ENCODE measurements around the gene ADARB1.
A peak's percentile ranks its signal among the peaks of the same experiment; 100 is the strongest.

Gene ADARB1

GRCh38 chr21:45064091-45064490, 10.3 kb upstream of the ADARB1 start:
- Histone ChIP-seq H3K36me3 (ENCODE audit: control insufficient read depth, insufficient read depth, low read length) (no peaks in the 10 kb centered on the region), H3K27me3 (ENCODE audit: control insufficient read depth, insufficient read depth, low read length) (no peaks in the 10 kb centered on the region), H3K9me3 (ENCODE audit: control insufficient read depth, insufficient read depth, low read length) (no peaks in the 10 kb centered on the region), H3K4me3 (ENCODE audit: low read depth, low read length) (no peak overlapping the region), H3K4me1 (ENCODE audit: control insufficient read depth, insufficient read depth, low read length) (no peaks in the 10 kb centered on the region), H3K9ac (ENCODE audit: low read depth, low read length) (no peak overlapping the region)

DNA sequence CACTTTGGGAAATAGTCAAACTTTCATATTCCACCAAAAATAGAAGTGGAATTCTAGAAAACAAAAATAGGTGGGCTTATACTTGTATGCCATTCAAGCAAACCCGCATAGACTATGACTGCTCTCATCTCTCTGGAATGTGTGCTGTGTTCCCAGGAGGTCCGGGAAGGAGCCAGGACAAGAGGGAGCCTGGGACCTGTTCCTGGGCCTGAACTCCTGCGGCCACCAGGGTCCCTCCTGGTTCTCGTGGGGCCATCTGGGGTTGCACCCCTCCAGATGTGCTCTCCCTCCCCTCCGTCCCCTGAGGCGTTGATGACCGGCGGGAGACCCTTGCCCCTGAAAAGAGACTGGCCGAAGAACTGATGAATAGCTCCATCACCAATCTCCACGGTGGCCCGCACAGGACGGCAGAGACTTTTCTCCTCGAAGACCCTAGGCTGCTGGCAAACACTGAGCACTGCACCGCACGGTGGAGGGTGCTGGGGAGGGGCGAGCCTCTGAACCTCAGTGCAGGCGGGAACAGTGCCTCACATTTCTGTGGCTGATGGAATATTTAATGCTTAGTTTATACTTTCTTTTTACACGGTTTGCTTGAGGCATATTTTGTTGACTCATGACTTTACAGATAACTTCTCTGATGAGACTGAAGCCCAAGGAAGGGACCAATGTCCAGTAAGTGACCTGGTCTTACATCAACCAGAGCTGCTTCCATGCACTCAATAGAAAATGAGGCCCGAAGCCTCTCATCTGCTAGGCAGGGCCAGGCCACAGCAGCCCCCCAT, 9.6 kb upstream of the ADARB1 start:
- Histone ChIP-seq H3K4me3 (ENCODE audit: low read depth, low read length) (no peak overlapping the region), H3K36me3 (ENCODE audit: control insufficient read depth, insufficient read depth, low read length) (no peaks in the 10 kb centered on the region), H3K9ac (ENCODE audit: low read depth, low read length) (no peak overlapping the region), H3K9me3 (ENCODE audit: control insufficient read depth, insufficient read depth, low read length) (no peaks in the 10 kb centered on the region), H3K27me3 (ENCODE audit: control insufficient read depth, insufficient read depth, low read length) (no peaks in the 10 kb centered on the region), H3K4me1 (ENCODE audit: control insufficient read depth, insufficient read depth, low read length) (no peaks in the 10 kb centered on the region)

DNA sequence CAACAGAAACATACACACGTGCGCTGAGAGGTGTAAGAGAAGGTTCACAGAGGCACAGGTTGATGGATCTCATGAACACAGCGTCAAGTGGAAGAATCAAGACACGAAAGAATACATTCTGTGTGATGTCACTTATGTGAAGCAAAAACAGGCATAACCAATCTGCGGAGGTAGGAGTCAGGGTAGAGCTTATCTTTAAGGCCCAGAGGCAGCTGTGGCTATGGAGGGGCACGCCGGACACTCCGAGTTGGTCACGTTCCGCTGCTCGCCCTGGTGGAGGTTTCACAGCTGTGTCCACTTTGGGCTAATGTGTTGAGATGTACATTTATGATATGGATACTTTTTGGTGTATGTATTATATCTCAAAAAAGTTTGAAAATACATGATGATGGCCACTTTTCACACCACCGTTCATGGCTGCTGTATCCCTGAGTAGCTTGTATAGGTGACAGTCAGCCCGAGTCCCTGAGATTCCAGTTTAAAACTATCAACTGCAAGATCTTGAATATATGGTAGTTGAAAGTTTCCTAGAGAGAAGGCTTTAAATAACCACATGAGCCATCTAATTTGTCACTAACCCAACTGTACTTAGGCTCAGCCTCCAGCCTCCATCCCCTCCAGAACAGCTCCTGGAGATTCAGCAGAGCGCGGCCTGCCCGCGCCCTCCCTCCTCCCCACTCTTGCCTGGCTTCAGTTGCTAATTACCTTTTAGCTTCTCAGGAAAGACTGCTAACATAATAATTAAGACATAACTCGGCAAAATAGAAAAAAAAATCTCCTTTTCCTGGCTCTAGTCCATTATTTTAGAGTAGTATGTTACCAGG, 6.7 kb upstream of the ADARB1 start:
- H3K9ac ChIP-seq (ENCODE audit: low read depth, low read length), result no peak overlapping the region
- H3K36me3 ChIP-seq (ENCODE audit: control insufficient read depth, insufficient read depth, low read length), result peaks cover 4% of the 10 kb centered on the region
- no peaks in the 10 kb centered on the region for H3K27me3 ChIP-seq (ENCODE audit: control insufficient read depth, insufficient read depth, low read length)
- no peak overlapping the region for H3K4me3 ChIP-seq (ENCODE audit: low read depth, low read length)
- no peaks in the 10 kb centered on the region for H3K4me1 ChIP-seq (ENCODE audit: control insufficient read depth, insufficient read depth, low read length)
- no peaks in the 10 kb centered on the region for H3K9me3 ChIP-seq (ENCODE audit: control insufficient read depth, insufficient read depth, low read length)

DNA sequence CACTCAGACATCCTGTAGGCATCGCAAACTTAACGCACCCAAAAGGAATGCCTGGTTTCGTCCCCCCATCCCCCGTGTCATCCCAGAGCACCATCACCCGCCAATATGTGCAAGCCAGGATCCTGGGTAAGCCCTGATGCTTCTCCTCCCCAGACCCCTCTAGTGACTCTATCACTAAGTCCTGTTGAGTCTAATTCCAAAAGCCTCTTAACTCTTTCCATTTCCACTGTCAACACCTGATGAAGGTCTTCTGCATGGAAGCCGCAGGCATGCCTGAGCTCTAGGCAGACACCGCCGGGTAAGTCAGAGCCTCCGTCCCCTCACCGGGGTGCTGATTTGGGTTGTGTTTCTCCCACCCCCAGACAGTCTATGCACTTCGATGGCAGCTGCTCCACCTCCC, 5.3 kb upstream of the ADARB1 start:
- no peak overlapping the region for H3K4me3 ChIP-seq (ENCODE audit: low read depth, low read length)
- H3K9me3 ChIP-seq (ENCODE audit: control insufficient read depth, insufficient read depth, low read length), result no peaks in the 10 kb centered on the region
- H3K4me1 ChIP-seq (ENCODE audit: control insufficient read depth, insufficient read depth, low read length), result peaks cover 3% of the 10 kb centered on the region
- no peaks in the 10 kb centered on the region for H3K27me3 ChIP-seq (ENCODE audit: control insufficient read depth, insufficient read depth, low read length)
- peaks cover 4% of the 10 kb centered on the region for H3K36me3 ChIP-seq (ENCODE audit: control insufficient read depth, insufficient read depth, low read length)
- H3K9ac ChIP-seq (ENCODE audit: low read depth, low read length), result no peak overlapping the region

- Histone ChIP-seq H3K9ac (ENCODE audit: low read depth, low read length) (no peak overlapping the region), H3K36me3 (ENCODE audit: control insufficient read depth, insufficient read depth, low read length) (peaks cover 4% of the 10 kb centered on the region)
These were observed 4.7 kb upstream of the ADARB1 start for GRCh38 chr21:45069711-45070110.

GRCh38 chr21:45071078-45071873, 3.1 kb upstream of the ADARB1 start:
- Histone ChIP-seq H3K36me3 (ENCODE audit: control insufficient read depth, insufficient read depth, low read length) (peaks cover 4% of the 10 kb centered on the region), H3K4me3 (ENCODE audit: low read depth, low read length) (no peak overlapping the region), H3K9ac (ENCODE audit: low read depth, low read length) (no peak overlapping the region), H3K4me1 (ENCODE audit: control insufficient read depth, insufficient read depth, low read length) (peaks cover 3% of the 10 kb centered on the region), H3K27me3 (ENCODE audit: control insufficient read depth, insufficient read depth, low read length) (peaks cover 11% of the 10 kb centered on the region), H3K9me3 (ENCODE audit: control insufficient read depth, insufficient read depth, low read length) (no peaks in the 10 kb centered on the region)

More at GRCh38 chr21:45069711-45070110, 4.7 kb upstream of the ADARB1 start:
- H3K4me3 ChIP-seq (ENCODE audit: low read depth, low read length), result no peak overlapping the region
- H3K4me1 ChIP-seq (ENCODE audit: control insufficient read depth, insufficient read depth, low read length), result peaks cover 3% of the 10 kb centered on the region
- H3K9me3 ChIP-seq (ENCODE audit: control insufficient read depth, insufficient read depth, low read length), result no peaks in the 10 kb centered on the region
- no peaks in the 10 kb centered on the region for H3K27me3 ChIP-seq (ENCODE audit: control insufficient read depth, insufficient read depth, low read length)

DNA sequence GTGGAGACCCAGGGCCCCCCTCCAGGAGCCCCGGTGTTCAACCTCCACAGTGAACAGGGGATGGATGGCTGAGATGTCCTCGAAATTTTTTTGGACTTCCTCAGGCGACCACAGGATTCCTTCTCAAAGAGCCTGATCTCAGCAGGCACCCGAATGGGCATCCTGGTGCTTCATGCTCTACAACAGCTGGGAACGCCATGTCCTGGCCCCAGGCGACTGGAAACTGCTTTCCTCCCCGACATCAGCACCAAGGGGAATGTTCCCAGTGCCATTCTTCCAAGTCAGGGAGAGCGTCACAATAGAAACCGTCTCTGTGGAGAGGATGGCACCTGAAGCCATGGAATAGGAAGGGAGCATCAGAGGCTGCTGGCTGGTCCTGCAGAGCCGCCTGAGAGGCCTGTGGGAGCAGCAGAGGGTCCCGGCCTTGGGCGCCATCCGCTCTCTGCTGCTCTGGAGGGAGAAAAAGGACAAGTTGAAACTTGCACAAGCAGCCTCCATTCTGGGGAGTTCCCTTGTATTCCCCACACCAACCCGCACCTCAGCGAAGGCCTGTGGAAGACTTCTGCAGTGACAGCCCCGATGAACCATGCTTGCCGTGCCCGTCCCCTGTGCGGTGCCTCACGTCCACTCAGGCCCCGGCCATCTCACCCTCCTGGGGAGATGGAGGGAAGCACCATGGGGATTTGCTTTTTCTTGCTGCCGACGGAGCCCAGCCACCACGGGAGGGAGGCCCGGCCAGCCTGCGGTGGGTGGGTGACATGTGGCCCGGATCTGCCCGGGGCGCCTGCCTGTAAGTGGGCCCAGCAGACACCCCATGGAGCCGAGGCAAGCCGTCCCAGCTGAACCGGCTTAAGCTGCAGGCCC, 2.3 kb upstream of the ADARB1 start:
- Histone ChIP-seq H3K36me3 (ENCODE audit: control insufficient read depth, insufficient read depth, low read length) (peaks cover 4% of the 10 kb centered on the region), H3K27me3 (ENCODE audit: control insufficient read depth, insufficient read depth, low read length) (peaks cover 13% of the 10 kb centered on the region), H3K4me3 (ENCODE audit: low read depth, low read length) (no peak overlapping the region), H3K9ac (ENCODE audit: low read depth, low read length) (no peak overlapping the region), H3K9me3 (ENCODE audit: control insufficient read depth, insufficient read depth, low read length) (no peaks in the 10 kb centered on the region), H3K4me1 (ENCODE audit: control insufficient read depth, insufficient read depth, low read length) (peaks cover 3% of the 10 kb centered on the region)

DNA sequence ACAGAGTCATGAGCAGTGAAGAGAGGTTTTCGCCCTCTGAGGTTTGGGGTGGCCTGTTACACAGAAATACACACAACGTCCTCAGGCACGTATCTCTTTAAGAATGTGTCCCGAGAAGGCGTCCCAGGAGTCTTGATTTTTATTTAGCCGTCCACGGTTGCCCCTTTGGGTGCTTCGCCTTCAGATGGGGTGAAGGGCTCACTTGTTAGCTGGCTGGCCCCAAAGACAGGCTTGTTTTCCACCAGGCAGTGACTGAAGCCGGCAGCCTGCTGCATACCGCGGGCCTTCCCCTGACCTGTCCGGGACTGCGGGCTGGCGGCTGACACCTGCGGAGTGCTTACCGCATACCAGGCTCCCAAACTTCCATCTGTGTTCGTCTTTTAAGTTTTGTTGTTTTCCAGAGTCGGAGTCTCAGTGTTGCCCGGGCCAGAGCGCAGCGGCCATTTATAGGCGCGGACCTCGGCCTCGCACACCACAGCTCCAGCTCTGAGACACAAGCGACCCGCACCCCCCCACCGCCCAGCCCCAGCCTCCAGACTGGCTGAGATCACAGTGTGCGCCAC, 1.6 kb upstream of the ADARB1 start:
- H3K36me3 ChIP-seq (ENCODE audit: control insufficient read depth, insufficient read depth, low read length), result peaks cover 4% of the 10 kb centered on the region
- H3K9me3 ChIP-seq (ENCODE audit: control insufficient read depth, insufficient read depth, low read length), result no peaks in the 10 kb centered on the region
- H3K4me1 ChIP-seq (ENCODE audit: control insufficient read depth, insufficient read depth, low read length), result peaks cover 3% of the 10 kb centered on the region
- no peak overlapping the region for H3K9ac ChIP-seq (ENCODE audit: low read depth, low read length)
- H3K27me3 ChIP-seq (ENCODE audit: control insufficient read depth, insufficient read depth, low read length), result peaks cover 13% of the 10 kb centered on the region
- no peak overlapping the region for H3K4me3 ChIP-seq (ENCODE audit: low read depth, low read length)

DNA sequence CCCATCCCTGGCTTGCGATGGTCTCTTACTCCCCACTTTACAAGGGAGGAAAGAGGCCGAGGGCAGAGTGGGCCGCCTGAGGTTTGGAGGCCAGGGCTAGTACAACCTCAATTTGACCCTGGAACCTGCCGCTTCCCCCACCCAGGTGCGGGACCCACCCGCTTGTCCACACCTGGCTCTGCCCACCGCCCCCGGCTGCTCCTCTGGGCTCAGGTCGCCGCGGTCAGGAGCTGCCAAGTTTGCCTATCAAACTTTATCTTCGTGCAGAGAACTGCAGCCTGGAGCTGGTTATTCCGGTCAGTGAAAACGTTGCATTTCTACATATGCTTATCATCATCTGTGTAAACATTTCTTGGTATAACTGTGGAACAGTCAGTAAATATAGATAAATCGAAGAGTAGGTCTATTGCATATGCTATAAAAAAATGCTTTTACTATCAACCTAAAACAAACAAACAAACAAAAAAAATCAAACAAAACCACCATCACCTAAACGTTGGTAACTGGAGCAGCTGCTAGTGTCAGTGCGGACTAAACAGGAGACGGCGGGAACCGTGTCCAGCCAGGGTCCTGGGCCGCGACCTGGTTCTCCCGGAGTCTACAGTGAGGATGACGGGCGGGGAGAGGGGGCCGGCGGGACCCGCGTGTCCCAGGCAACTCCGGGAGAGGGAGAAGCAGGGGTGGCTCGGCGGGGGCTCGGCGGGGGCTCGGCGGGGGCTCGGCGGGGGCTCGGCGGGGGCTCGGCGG, 906 bp upstream of the ADARB1 start:
- Histone ChIP-seq H3K36me3 (ENCODE audit: control insufficient read depth, insufficient read depth, low read length) (peaks cover 4% of the 10 kb centered on the region), H3K4me1 (ENCODE audit: control insufficient read depth, insufficient read depth, low read length) (peaks cover 3% of the 10 kb centered on the region), H3K9ac (ENCODE audit: low read depth, low read length) (no peak overlapping the region), H3K4me3 (ENCODE audit: low read depth, low read length) (peak overlapping the region; percentile 31), H3K9me3 (ENCODE audit: control insufficient read depth, insufficient read depth, low read length) (no peaks in the 10 kb centered on the region), H3K27me3 (ENCODE audit: control insufficient read depth, insufficient read depth, low read length) (peaks cover 13% of the 10 kb centered on the region)

- Histone ChIP-seq H3K9me3 (ENCODE audit: control insufficient read depth, insufficient read depth, low read length) (no peaks in the 10 kb centered on the region), H3K27me3 (ENCODE audit: control insufficient read depth, insufficient read depth, low read length) (peaks cover 13% of the 10 kb centered on the region), H3K4me3 (ENCODE audit: low read depth, low read length) (peak overlapping the region; percentile 70), H3K4me1 (ENCODE audit: control insufficient read depth, insufficient read depth, low read length) (peaks cover 3% of the 10 kb centered on the region), H3K36me3 (ENCODE audit: control insufficient read depth, insufficient read depth, low read length) (peaks cover 4% of the 10 kb centered on the region), H3K9ac (ENCODE audit: low read depth, low read length) (peak overlapping the region; percentile 24)
These were observed 627 bp downstream of the ADARB1 start for GRCh38 chr21:45074818-45075595.
